GM12878 (cell line): ENCODE results near the gene PRMT7. TPM values are rescaled to one million over a fixed set of nuclear protein-coding genes. Genes with fewer than 3 reads are reported as not detected.

ENCODE experiments used
- ATAC-seq: fragments of 200-7000 bp; cut with Tn5 transposase; 3 replicates; pipeline ENCODE4 v1.9.1; 2020; ENCODE audit warnings: mild to moderate bottlenecking, moderate library complexity
- BruUV-seq: library from RNA; stranded (reverse); fragments of 400-500 nt; replicated peaks from 2 replicates; lab custom pipeline; 2021; lab: Mats Ljungman, UMichigan
- CTCF ChIA-PET: fragments of 300-600 bp; sonication (Branson Sonifier 250); formaldehyde crosslinking; extraction: SDS; loops from one replicate; lab custom pipeline; 2021; ENCODE audit warnings: inconsistent platforms; lab: Yijun Ruan, JAX
- POLR2A ChIA-PET: fragments of 350-600 bp; formaldehyde crosslinking; extraction: SDS; loops from one replicate; lab custom pipeline; 2021; ENCODE audit warnings: inconsistent platforms; lab: Charles Lee
- RAD21 ChIA-PET: fragments of 300-600 bp; sonication (Branson Sonifier 250); formaldehyde crosslinking; loops from one replicate; lab custom pipeline; 2023; ENCODE audit warnings: antibody characterized with exemption; ENCODE audit not compliant: unreplicated experiment; lab: Charles Lee
- SMC1A ChIA-PET: fragments of 300-600 bp; sonication (Branson Sonifier 250); formaldehyde crosslinking; loops from one replicate; lab custom pipeline; 2023; ENCODE audit not compliant: unreplicated experiment, uncharacterized antibody; lab: Charles Lee
- DNase-seq: peaks from one replicate; pipeline ENCODE4 v3.0.0-alpha.2; 2011; ENCODE audit warnings: low read depth, low spot score
- FAIRE-seq: peaks from 3 replicates; lab custom pipeline; 2011; peaks lifted over from hg19 to GRCh38; lab: Jason Lieb, UNC
- H2AFZ ChIP-seq: 2 replicates; pipeline ENCODE4 v1.6.0; 2011; ENCODE audit warnings: low read depth, low read length, control low read depth; ENCODE audit not compliant: control insufficient read depth
- H3K27ac ChIP-seq: 2 replicates; pipeline ENCODE4 v1.5.1; 2011; ENCODE audit warnings: control low read depth; ENCODE audit not compliant: control insufficient read depth, insufficient read depth
- H3K27me3 ChIP-seq, 2 experiments: replicated peaks in 1 of 2; 2 replicates each; pipeline versions ENCODE4 v1.6.0 to v1.6.1; 2011; ENCODE audit warnings: low read length in 1 of 2; ENCODE audit not compliant: control insufficient read depth in 2 of 2, insufficient read depth in 2 of 2
- H3K36me3 ChIP-seq, 2 experiments: 2 replicates each; pipeline ENCODE4 v1.5.1; 2011; ENCODE audit warnings: low read length in 1 of 2; ENCODE audit not compliant: control insufficient read depth in 2 of 2, insufficient read depth in 2 of 2
- H3K4me1 ChIP-seq: 2 replicates; pipeline ENCODE4 v1.6.1; 2011; ENCODE audit warnings: mild to moderate bottlenecking, low read length, moderate library complexity, mixed read lengths; ENCODE audit not compliant: control insufficient read depth, insufficient read depth
- H3K4me2 ChIP-seq: 2 replicates; pipeline ENCODE4 v1.6.0; 2011; ENCODE audit warnings: control low read depth; ENCODE audit not compliant: control insufficient read depth, insufficient read depth
- H3K4me3 ChIP-seq: fragments of 200-600 bp; sonication (generic); 2 replicates; pipeline ENCODE4 v1.5.1; 2016
- H3K79me2 ChIP-seq: 2 replicates; pipeline ENCODE4 v1.6.0; 2011; ENCODE audit warnings: low read length; ENCODE audit not compliant: control insufficient read depth, insufficient read depth
- H3K9ac ChIP-seq: 2 replicates; pipeline ENCODE4 v1.8.0; 2011; ENCODE audit warnings: low read length, control low read depth, mixed read lengths; ENCODE audit not compliant: control insufficient read depth, insufficient read depth
- H3K9me3 ChIP-seq: replicated peaks from 3 replicates; pipeline ENCODE4 v1.5.1; 2011; ENCODE audit warnings: mild to moderate bottlenecking, low read length; ENCODE audit not compliant: control insufficient read depth, insufficient read depth
- H4K20me1 ChIP-seq: 2 replicates; pipeline ENCODE4 v1.6.0; 2011; ENCODE audit not compliant: control insufficient read depth, insufficient read depth
- BHLHE40 ChIP-seq, 2 experiments: fragments of 450-650 bp in 1 of 2; IDR thresholded peaks; 2 replicates each; pipeline ENCODE4 v1.6.1; 2011 to 2017; ENCODE audit warnings: low read depth in 2 of 2, borderline replicate concordance in 1 of 2, improper control_type of control experiment in 1 of 2, low read length in 1 of 2, mild to moderate bottlenecking in 1 of 2
- E2F4 ChIP-seq: IDR thresholded peaks from 2 replicates; pipeline ENCODE4 v1.6.1; 2012; ENCODE audit warnings: low read depth, low read length, improper control_type of control experiment
- EZH2 ChIP-seq: IDR thresholded peaks from 2 replicates; pipeline ENCODE4 v1.6.1; 2012; ENCODE audit warnings: low read depth, mild to moderate bottlenecking, control low read depth, inconsistent platforms, low read length, borderline replicate concordance; ENCODE audit not compliant: control insufficient read depth
- GABPA ChIP-seq: IDR thresholded peaks from 2 replicates; pipeline ENCODE4 v1.6.1; 2014; ENCODE audit warnings: antibody characterized with exemption, low read depth, mild to moderate bottlenecking, inconsistent platforms
- PML ChIP-seq: IDR thresholded peaks from 2 replicates; pipeline ENCODE4 v1.6.1; 2012; ENCODE audit warnings: low read length, inconsistent platforms
- RB1 ChIP-seq: fragments of 450-650 bp; formaldehyde crosslinking; IDR thresholded peaks from 2 replicates; pipeline ENCODE4 v1.6.1; 2017; ENCODE audit warnings: mild to moderate bottlenecking, borderline replicate concordance
- REST ChIP-seq: IDR thresholded peaks from 2 replicates; pipeline ENCODE4 v1.6.1; 2012; ENCODE audit warnings: mild to moderate bottlenecking, low read depth, low read length
- RFX5 ChIP-seq: IDR thresholded peaks from 2 replicates; pipeline ENCODE4 v1.6.1; 2011; ENCODE audit warnings: low read depth, low read length, improper control_type of control experiment
- YBX1 ChIP-seq: fragments of 450-650 bp; IDR thresholded peaks from 2 replicates; pipeline ENCODE4 v1.6.1; 2016; ENCODE audit warnings: antibody characterized with exemption
- ZNF622 ChIP-seq: fragments of 450-650 bp; IDR thresholded peaks from 2 replicates; pipeline ENCODE4 v1.6.1; 2017; ENCODE audit warnings: mild to moderate bottlenecking, inconsistent platforms
- WGBS: methylation state at CpG from one replicate; pipeline ENCODE4 v1.1.6; 2016; ENCODE audit warnings: low lambda C conversion rate; ENCODE audit not compliant: insufficient replicate concordance, insufficient coverage; ENCODE audit errors: missing lambda C conversion rate; 5-methylcytosine and 5-hydroxymethylcytosine counted together
- in situ Hi-C: fragments of 300-500 bp; cut with MboI; formaldehyde crosslinking; loops from 9 replicates; pipeline ENCODE4 v1.14.3; 2018; ENCODE audit warnings: mixed read lengths
- intact Hi-C: fragments of 100-400 bp; cut with micrococcal nuclease; formaldehyde crosslinking; loops from one replicate; pipeline ENCODE4 v1.14.2; 2022; ENCODE audit not compliant: unreplicated experiment
- polyA plus RNA-seq, 11 experiments: library from polyadenylated mRNA; depleted of rRNA in 4 of 11; unstranded in 6 of 11; stranded (reverse) in 5 of 11; fragments of >200 nt; fragmentation: Nextera tagmentation in 4 of 11; fragmentation: Illumina TruSeq in 1 of 11; extraction: Ambion mirVana in 4 of 11; extraction: Trizol in 1 of 11; gene quantifications; 1 replicate in 1 of 11; 2 replicates in 10 of 11; pipeline versions ENCODE4 v1.2.1 to v1.2.3, GENCODE V29; 2011 to 2016; ENCODE audit warnings: inconsistent platforms in 2 of 11, missing spikeins in 2 of 11, low read depth in 1 of 11
- total RNA-seq, 4 experiments: library from RNA; depleted of rRNA in 3 of 4; stranded (reverse); fragments of >200 nt in 3 of 4; fragmentation: Illumina TruSeq in 1 of 4; extraction: Trizol in 1 of 4; gene quantifications; 2 replicates each; pipeline versions ENCODE4 v1.2.1 to v1.2.3, GENCODE V29; 2013 to 2021

Gene PRMT7
- total and polyA plus RNA-seq, 10 of the 15 experiments (the other 5 are each of a cell fraction or from before 2014, with no cell fraction given): 5.1 to 56.1 (median 42.0) TPM

GRCh38 chr16:68345958-68346635, 35.3 kb downstream of the PRMT7 start:
- Histone ChIP-seq H3K9me3 (no peaks in the 10 kb centered on the region), H2AFZ (no peak overlapping the region), H3K9ac (no peak overlapping the region), H3K79me2 (no peaks in the 10 kb centered on the region), H3K4me1 (no peaks in the 10 kb centered on the region), H3K36me3 (peaks cover 21 to 29% of the 10 kb centered on the region in 2 experiments), H3K27ac (no peak overlapping the region), H3K4me3 (no peak overlapping the region), H3K27me3 (no peaks in the 10 kb centered on the region), H4K20me1 (no peaks in the 10 kb centered on the region; the same call in 1 of the 2 replicates), H3K4me2 (no peak overlapping the region)
- ChIA-PET POLR2A (no interaction called here), SMC1A (interaction anchor here (1.4 kb wide), 1 partner anchor 10 kb away, joined by 4 read pairs; no protein-coding TSS in a partner anchor), RAD21 (no interaction called here), CTCF (no interaction called here)
- no TSS peak for BruUV-seq
- ATAC-seq (no peak), FAIRE-seq (no peak), DNase-seq (no peak)
- WGBS: 96% methylated on average over 16 of the region's 16 CpGs
- TF ChIP-seq BHLHE40 (IDR thresholded peaks at IDR 0.05; ENCODE audit: borderline replicate concordance in 1 of 2, low read depth in 2 of 2, low read length in 1 of 2) (no peak), PML (no peak), EZH2 (no peak), YBX1 (no peak)
- in situ Hi-C loops: no loop called here
- intact Hi-C loops: no loop called here

GRCh38 chr16:68346892-68347480, 36.2 kb downstream of the PRMT7 start:
- FAIRE-seq (no peak), ATAC-seq (no peak), DNase-seq (no peak)
- H3K4me1 ChIP-seq: no peaks in the 10 kb centered on the region
- in situ Hi-C loops: no loop called here
- no peaks in the 10 kb centered on the region; the same call in 1 of the 2 replicates for H4K20me1 ChIP-seq
- ChIA-PET CTCF (no interaction called here), RAD21 (no interaction called here), POLR2A (no interaction called here), SMC1A (no interaction called here)
- H3K9ac ChIP-seq: no peak overlapping the region
- H3K36me3 ChIP-seq: peaks cover 25 to 29% of the 10 kb centered on the region in 2 experiments
- intact Hi-C loops: no loop called here
- 86% methylated on average over 11 of the region's 12 CpGs for WGBS
- no peak overlapping the region for H3K4me3 ChIP-seq
- no peak overlapping the region for H3K4me2 ChIP-seq
- H3K27me3 ChIP-seq: no peaks in the 10 kb centered on the region
- no peaks in the 10 kb centered on the region for H3K9me3 ChIP-seq
- no TSS peak for BruUV-seq
- H2AFZ ChIP-seq: no peak overlapping the region
- H3K27ac ChIP-seq: no peak overlapping the region
- H3K79me2 ChIP-seq: no peaks in the 10 kb centered on the region
- TF ChIP-seq GABPA (no peak), RB1 (no peak), RFX5 (no peak), E2F4 (no peak), ZNF622 (no peak), REST (no peak)
